AG20443 (cell line): ENCODE data around the gene DSCAML1.

ENCODE experiments used
- DNase-seq: peaks from one replicate; pipeline ENCODE4 v3.0.0; 2012; ENCODE audit warnings: low spot score, mixed read lengths

The DSCAML1 gene

DNA sequence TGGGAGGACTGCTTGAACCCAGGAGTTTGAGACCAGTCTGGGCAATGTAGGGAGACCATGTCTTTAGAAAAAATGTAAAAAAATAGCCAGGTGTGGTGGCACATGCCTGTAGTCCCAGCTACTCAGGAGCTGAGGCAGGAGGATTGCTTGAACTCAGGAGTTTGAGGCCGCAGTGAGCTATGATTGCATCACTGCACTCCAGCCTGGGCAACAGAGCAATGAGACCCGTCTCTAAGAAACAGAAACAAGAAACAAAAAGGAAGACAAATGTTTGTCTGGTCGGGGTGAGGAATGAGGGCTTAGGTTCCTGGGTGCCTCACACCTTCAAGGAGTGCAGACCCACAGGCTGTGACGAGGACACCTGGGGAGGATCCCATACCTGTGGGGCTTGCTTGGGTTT is 277.4 kb downstream of the DSCAML1 start:
- no peak for DNase-seq

DNA sequence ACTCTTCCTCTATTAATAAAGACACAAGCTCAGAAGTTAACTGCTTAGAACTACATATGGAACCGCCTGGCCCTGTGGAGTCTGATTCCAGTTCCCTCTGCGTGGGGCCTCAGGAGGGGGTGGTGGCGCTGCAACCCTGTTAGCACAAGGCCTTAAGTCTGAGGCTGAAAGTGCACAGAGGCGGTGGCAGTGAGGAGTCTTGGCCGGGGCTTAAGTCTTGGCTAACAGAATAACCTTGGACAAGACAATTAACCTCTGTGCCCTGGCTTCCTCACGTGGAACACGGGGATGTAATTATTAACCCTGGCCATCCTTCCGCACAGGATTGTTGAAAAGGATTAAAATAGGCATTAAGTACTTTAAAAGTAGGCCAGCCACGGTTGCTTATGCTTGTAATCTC is 277.8 kb downstream of the DSCAML1 start:
- no peak for DNase-seq

DNA sequence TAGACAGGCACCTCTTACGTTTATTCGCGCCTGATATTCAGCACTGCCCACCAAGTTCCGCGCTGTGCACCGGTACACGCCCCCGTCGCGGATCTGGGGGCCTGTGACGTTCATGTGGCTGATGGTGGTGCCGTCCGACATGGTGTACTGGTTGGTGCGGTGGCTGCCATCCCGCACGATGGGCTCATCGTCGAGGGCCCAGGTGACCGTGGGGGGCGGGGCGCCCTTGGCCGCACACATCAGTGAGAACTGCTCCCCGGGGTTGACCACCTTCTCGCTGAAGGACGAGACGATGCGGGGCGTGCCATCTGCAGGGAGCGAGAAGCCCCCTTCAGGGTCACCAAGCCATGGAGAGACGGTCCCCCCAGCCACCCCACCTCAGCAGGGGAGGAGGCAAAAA is 278.6 kb downstream of the DSCAML1 start:
- no peak for DNase-seq

DNA sequence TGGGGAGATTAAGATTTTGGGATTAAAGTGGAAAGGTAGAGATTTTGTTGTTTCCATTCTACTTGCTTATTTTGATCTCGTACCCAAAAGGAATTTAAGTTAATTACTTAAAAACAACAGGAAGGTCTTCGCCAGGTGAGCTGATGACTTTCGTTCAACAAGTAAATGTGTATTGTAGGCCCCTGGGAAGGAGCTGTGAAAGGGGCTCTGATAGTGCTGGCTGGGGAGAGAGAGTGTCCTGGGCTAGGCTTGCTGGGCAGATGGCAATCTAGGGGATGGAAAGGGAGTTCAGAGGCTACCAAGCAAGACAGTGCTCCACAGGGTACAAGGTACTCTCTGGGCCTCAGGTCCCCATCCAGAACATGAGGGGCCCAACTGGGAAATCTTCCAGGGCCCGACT is 279.9 kb downstream of the DSCAML1 start:
- no peak for DNase-seq

DNA sequence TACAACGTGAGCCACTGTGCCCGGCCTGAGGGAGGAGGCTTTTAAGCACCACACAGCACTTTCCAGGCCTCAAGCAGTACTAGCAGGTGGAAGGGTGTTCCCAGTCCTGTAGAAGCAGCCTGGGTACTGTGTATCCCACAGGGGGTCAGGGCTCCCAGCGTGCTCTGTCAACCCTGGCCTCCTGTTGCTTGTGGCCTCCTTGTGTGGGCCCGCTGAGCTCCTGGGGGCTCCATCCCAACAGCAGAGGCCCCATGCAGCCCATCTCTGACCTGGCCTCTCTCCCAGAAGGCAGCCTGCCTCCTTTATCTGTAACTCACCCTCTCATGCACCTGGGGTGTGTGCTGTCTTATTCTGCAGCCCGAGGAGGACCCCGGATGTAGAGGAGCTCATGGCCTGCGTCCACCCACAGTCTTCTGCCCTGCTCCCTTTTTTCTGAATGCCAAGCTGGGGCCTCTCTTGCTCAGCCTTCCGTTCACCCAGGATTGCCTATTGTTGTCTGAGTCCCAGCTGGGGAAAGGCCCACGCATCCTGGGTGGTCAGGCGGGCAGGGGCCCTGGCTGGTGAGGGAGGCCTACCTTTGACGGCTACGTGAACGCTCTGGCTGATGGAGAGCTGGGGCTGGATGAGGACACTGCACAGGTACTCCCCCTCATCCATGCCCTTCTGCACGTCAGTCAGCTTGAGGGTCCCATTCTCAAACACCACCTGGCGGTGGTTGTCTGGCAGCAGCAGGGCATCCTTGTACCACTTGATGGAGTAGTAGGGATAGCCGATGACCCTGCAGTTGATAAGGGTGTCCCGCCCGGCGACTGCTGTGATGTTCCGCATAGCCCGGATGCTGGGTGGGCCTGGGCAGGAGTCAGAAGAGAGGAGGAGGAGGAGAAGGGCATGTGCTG is 280.9 kb downstream of the DSCAML1 start:
- DNase-seq: no peak

DNA sequence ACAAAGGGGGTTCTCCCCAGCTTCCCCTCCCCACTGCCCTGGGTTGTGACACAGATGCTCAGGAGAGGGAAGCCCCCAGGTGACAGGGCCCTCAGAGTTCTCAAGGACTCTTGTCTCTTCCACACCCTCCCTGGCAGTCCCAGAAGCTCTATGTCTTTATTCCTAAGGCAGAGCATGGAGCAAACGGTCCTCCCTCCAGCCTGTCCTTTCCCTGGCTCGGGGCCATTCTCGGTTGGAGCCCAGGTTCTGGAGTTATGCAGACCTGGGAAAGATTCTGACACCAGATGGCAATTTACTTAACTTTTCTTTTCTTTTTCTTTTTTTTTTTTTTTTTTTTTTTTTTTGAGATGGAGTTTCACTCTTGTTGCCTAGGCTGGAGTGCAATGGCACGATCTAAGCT is 282.8 kb downstream of the DSCAML1 start:
- no peak for DNase-seq

DNA sequence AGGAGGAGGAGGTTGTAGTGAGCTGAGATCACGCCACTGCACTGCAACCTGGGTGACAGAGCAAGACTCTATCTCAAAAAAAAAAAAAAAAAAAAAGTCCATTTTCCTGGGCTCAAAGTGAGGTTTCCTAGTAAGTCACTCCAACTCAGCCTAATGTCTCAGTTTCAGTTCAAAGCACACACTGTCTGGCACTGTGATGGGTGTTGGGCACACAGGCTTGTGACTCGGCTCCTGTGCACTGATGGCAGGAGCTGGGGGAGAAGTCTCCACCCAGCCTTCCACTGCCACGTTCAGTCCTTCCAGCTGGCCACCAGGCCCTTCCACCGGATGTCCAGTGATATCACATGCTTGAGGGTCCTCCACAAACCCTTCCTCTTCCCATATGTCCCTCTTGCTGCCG is 283.4 kb downstream of the DSCAML1 start:
- DNase-seq: no peak

DNA sequence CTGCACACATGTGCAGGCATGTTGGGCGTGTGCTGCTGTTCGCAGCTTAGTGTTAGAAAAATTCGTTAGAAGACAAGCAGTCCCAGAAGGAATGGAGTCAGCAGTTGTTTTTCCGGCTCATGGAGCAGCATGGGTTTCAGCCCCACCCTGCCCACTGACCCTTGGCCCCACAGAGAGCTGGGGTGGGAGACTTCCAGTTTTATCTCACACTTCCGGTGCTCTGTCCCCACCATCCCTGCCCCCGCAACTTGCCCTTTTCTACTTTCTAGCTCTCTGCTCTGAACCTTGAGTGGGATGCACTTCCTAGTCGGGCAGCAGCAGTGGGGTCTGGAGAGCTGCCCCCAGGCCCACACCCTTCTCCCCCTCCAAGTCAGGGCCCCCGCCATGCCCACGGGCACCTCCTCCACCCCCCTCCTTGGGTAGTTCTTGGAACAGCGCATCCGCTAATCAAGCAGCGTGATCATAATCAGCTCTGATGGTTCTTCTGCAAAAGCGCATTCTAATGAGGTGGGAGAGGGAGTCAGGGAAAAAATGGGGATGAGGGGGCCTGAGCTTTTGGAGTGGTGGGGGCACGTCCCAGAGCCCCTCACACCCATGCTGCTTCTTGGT is 285.0 kb downstream of the DSCAML1 start:
- DNase-seq: no peak

DNA sequence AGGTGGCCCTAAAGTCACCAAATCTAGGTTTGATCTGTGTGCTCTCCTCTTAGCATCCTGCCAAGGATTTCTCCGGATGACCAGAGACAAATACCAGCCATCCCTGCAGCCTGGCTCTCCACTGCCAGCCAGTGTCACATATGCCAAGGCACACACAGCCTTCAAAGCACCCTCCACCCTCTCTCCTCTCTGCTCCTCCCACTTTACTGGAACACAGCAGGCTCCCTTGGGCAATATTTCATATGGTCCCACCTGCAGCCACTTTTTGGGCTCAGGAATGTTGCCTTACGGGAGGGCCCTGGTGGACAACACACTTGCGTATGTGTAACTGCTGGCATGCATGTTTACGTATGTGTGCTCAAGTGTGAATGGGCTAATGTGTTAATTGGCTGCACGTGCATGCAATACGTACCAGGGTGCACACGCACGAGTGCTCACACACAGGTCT is 285.5 kb downstream of the DSCAML1 start:
- DNase-seq: no peak

DNA sequence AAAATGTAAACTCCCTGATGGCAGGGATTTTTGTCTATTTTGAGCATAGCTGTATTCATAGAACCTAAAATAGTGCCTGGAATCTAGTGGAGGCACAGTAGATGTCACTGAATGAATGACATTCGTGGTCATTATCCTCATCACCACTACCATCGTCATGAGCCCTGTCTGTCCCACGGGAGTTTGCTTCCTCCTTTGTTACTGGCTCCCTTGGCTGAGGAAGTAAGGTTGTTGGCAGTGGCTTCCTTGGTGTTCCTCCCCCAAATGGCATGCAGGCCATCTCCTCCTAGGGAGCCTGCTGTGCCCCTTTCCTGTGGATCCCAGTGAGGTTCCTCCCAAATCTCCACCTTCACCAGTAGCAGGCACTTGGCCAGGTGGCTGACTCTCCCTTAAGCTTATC is 286.4 kb downstream of the DSCAML1 start:
- DNase-seq: no peak

DNA sequence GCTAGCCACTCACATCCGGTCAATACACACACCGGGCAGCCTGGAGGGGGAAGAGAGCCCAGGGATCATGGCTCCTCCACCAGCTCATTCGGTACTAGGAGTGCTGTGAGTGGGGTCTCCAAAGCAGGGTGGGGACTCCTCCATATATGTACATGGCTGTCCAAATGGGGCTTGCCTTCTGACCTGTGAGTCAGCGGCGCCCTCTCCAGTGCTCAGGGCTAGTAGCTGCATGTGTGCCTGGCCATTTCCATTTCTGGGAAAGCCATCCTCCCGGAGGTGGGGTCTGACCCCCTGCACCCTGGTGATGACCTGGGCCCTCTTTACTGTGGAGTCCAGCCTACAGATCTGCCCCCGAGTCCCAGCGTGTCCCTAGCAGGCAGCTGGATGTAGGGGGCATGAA is 287.5 kb downstream of the DSCAML1 start:
- no peak for DNase-seq

DNA sequence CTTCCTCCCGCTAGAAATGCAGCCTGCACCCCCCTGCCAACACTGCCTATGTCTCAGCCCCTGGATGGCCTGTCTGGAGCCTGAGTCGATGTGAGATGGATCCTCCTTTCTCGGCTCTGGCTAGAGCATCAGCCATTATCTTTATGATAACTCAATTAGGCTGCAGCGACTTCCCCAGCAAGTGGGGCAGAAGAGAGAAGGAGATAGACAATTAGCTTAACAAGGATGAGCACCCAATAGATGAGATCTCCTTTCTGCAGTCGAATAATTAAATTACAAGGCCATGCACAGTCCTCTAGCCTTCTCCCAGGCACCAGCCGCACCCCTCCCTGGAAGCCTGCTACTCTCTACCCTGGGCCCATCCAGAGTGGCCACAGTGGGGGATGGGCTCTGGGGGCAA is 290.0 kb downstream of the DSCAML1 start:
- DNase-seq: no peak

DNA sequence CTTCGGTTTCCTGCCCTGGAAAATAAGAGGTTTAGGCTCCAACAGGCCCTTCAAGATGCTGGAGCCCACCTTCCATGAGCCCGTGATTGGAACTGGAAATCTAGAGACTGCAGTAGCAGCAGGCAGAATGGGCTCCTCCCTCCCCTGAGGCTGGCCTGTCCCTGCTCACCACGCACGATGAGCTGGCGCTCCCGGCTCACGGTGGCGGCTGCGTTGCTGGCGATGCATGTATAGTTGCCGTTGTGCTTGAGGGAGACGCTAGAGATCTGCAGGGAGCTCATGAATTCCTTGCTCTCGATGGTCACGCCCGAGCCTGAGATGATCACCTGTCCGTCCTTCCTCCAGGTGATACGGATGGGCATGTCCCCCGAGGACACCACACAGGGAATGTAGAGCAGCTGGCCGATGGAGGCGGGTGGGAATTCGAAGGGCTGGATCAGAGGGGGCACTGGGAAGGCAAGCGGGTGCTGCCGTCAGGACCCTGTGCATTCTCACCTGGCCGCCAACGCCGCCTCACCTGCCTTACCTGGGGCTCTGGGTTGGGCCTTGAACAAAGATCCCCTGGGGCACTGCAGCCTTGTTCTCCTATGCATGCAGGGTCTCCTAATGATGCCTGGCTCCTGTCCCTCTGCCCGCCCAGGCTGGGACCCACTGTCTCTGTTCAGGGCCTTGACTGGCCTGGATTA is 291.6 kb downstream of the DSCAML1 start:
- no peak for DNase-seq

DNA sequence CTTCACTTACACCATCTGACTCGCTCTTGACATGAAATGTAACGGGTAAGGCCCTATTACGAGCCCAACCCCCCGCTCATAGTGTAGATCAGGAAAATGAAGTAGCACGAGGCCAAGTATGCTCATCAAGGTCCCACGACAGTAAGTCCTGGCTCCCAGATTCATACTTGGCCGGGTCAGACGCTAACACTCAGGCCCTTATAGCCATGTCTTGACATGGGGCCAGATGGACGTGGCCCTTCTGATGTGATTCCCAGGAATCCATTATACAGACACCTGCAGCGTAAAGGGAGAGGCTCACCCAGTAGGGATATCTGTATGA is 294.3 kb downstream of the DSCAML1 start:
- no peak for DNase-seq

DNA sequence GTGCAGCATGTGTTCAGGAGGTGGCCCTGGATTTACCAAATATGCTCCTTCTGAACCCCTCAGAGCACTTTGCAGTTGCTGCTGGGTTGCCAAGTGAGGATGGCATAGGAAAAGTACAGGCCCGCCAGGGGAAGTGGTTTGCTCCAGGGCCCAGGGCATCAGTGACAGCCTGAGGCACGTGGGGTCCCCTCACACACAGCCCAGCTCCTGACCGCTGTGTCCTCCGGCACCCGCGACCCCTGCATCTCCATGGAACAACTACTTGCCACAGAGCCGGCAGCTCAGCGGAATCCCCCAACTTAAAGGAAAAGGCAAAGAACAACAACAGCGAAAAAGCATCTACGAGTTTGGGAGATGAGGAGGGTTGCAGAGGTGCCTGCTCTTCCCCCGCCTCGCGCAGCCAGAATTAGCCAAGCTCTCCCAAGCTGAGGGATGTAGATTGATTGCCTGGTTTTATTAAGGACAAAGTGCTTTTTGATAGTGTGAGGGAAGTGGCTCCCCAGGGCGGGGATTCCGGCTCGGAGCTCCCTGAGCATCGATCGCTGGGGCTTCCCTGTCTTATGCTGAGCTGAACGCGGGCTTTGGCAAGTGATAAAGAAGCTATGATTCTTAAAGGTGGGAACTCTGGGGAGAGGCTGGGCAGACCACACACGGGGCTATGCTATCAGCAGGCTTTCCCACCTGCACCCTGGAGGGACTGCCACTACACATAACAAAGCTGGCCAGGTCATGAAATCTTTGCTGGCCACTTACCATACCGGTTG is 294.8 kb downstream of the DSCAML1 start:
- no peak for DNase-seq

DNA sequence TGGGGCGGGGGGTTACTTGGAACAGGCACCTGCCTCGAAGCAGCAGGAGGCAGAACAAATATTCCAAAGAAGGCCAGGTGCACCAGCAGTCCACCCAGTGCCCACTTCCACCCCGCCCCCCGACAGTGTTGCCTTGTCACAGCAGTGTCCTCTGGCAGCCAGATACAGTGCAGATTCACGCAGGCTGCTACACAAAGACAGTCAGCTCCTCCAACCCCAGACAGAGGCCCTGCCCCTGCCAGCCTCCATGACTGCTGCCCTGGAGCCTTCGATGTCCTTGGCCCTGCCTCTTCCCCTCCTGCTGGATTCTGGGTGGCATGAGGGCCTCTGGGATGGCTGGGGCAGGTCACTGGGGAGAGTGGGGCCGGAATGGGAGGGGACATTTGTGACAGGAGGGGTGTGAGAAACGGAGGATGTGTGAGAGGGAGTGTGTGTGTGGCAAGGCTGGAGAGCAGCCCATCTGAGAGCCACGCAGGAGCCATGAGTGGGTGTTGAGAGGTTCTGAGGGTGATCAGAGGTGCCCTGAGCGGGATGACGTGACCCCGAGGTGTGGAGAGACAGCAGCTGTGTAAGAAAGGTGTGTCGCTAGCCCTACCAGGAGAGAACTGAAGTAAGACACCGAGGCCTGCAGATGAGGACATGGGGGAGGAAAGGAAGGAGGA is 295.6 kb downstream of the DSCAML1 start:
- no peak for DNase-seq

DNA sequence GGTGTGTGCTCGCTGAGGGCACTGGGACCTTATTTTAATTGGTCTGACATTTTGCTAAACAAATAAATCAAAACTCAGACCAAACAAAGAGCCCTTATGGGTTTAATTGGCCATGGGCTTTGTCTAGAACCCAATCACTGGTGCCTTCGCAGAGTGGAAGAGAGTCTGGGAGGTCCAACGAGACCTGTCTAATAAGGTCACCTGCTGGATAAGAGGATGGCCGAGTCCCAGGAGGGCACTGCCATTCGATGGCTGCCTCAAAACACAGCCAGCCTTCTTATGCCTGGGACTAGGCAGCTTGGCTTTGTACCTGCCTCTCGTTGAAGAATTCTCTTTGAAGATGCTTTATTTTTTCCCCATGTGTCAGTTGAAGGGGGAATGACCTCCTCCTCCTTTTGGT is 298.2 kb downstream of the DSCAML1 start:
- no peak for DNase-seq

DNA sequence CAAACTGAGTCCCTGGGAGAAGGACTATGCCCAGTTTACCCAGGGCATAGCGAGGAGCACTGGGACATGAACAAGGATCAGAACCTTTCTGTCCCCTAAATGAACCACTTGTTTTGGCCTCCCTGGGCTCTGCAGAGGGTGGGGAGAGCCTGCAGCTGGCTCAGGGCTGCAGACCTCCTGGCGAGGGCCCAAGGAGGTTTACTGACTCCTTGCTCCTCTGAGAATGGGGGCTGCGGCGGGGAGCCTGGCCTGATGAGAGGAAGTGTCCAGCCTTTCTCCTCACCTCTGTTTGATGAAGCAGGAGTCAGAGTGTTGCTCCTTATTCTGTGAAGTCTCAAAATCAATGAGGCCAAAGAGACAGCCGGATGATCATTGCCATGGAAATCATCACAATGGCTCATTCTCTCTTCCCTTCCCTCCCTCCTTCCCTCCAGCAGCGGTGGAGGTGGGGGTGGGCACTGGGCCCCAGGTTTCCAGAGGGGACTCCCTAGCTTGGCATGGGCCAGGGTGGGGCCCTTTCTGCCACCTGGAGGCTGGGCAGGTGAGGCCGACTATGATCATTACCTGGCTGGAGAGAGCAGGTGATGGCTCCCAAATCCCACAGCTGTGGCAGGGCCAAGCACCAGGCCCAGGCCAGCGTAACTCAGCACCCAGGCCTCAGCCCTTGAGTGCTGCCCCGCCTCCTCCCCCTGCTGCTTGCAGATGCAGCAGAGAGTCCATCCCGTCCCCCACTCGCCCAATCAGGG is 299.6 kb downstream of the DSCAML1 start:
- no peak for DNase-seq

DNA sequence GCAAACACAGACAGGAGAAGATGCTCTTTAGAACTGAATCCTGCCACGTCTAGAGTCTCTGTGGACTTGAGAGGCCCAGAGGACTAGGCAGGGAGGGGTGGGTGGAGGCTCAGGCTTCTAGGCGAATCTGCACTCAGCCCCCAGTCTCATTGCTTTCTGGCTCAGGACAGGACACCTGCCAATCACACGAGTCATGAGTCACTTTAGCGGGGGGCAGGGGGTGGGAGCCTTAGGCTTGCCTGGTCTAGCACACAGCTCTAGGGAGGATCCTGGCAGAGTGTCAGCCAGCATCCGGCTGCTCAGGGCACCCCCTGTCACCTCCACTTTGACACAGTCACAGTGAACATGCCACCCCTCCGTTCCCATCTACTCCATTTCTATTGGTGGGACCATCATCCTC is 301.7 kb downstream of the DSCAML1 start:
- no peak for DNase-seq

DNA sequence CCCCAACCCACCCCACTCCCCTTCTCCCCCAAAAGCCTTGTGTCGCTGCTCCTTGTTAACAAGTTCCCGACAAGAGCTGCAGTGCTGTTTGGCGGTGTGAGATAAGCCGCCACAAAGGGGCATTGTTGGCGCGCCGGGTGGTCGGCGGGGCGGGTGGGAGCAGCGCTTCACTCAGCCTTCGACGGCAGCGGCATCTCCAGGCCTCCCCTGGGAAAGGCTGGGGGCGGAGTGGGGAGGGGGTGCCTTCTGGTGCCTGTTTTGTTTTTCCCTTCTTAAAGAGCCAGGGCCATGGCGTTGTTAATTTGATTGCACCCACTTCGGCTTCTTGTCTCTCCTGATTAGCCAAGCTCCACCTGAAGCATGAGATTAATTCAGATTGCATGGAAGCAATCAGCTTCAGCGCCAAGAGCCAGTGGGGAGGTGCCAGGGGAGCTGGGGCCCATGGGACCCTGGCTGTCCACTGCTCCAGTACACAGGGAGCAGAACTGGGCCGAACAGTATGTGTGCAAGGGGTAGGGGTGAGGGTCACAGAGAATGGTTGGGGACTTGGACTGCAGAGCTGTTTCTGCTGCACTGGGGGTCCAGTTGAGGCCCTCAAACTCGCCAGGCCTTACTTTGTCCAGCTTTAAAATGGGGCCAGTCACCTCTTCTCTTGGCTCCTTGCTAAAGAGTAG is 304.3 kb downstream of the DSCAML1 start:
- no peak for DNase-seq

DNA sequence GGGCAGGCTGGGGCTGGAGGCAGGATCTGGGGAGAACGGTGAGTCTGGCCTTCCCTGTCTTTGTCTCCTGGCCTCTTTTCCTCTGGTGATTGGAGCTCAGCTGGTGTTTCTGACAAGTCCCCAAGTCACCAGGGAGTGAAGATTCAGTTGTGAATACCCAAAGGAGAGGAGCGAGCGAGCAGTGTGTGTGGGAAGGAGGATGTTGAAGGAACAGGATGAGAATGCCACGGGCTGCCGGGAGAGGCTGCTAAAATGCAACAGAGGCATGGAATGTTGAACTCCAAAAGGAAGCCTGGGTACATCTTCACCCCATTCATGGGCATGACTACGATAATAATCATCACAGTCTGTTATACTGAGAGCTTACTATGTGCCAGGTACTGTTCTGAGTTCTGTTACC is 306.1 kb downstream of the DSCAML1 start:
- DNase-seq: no peak
